ENCODE measurements around the gene BIN2. TPM values are rescaled to one million over a fixed set of nuclear protein-coding genes. Genes with fewer than 3 reads are reported as not detected.

Gene BIN2
- total RNA-seq, 1 experiment from 2014 or later: not detected

- in situ Hi-C loops (cut with HindIII; ENCODE audit: low sequenced_read_pairs): no loop called here
- no peak for DNase-seq (ENCODE audit: low spot score)
Measured at GRCh38 chr12:51238037-51238509, 85.9 kb downstream of the BIN2 start.

DNA sequence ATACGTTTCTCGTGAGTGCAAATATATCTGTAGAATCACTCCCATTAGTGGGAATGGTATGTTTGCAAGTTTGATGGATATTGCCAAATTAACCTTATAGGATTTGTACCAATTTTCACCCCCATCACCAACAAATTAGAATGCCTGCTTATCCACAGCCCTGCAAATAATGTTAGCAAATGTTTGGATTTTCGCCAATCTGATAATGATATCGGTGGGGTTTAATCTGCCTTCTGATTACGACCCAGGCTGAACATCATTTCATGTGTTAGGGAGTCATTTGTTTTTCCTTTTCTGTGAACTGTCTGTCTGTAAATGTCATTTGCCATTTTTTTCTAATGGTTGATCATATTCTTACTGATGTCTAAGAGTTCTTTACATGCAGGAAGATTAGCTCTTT is 89.4 kb downstream of the BIN2 start:
- no peak for DNase-seq (ENCODE audit: low spot score)
- in situ Hi-C loops (cut with HindIII; ENCODE audit: low sequenced_read_pairs): no loop called here

DNA sequence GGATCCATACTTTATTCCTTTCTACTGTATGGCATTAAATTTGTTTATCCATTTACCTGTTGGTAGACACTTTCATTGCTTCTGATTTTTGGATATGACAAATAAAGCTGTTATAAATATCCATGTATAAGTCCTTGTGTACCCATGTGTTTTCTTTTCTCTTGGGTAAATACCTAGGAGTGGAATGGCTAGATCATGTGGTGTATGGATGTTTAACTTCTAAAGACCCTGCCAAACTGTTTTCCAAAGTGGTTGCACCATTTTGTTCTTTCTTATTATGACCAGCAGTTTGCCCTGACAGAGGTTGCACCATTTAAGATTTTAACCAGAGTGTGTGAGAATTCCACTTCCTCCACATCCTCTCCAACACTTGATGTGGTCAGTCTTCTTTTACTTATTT is 91.3 kb downstream of the BIN2 start:
- in situ Hi-C loops (cut with HindIII; ENCODE audit: low sequenced_read_pairs): no loop called here
- DNase-seq (ENCODE audit: low spot score): no peak

Other genes starting within 250 kb of the BIN2 start
- gene CSRNP2, start 240.6 kb downstream of the BIN2 start, total RNA-seq (2014; rRNA removed; shearing (Covaris generic)): 9.8 and 19.8 TPM in 2 replicates
- gene TFCP2, start 151.0 kb downstream of the BIN2 start, total RNA-seq (2014; rRNA removed; shearing (Covaris generic)): 30.9 and 46.8 TPM in 2 replicates
- 0.98 and 4.1 TPM in 2 replicates for gene POU6F1, start 106.1 kb downstream of the BIN2 start, total RNA-seq (2014; rRNA removed; shearing (Covaris generic))
- 88.8 and 94.2 TPM in 2 replicates for gene DAZAP2, start 85.3 kb downstream of the BIN2 start, total RNA-seq (2014; rRNA removed; shearing (Covaris generic))
- 2.7 and 7.5 TPM in 2 replicates for gene SMAGP, start 53.8 kb downstream of the BIN2 start, total RNA-seq (2014; rRNA removed; shearing (Covaris generic))
- gene CELA1, start 22.5 kb upstream of the BIN2 start, total RNA-seq (2014; rRNA removed; shearing (Covaris generic)): not detected in 2 replicates
- 5.8 and 18.1 TPM in 2 replicates for gene GALNT6, start 67.2 kb upstream of the BIN2 start, total RNA-seq (2014; rRNA removed; shearing (Covaris generic))
- gene SLC4A8, start 100.7 kb upstream of the BIN2 start, total RNA-seq (2014; rRNA removed; shearing (Covaris generic)): 1.4 and 2.2 TPM in 2 replicates